HG03103 (cell line): ENCODE data around the gene ANKS1A.

Source experiments
- ATAC-seq: cut with Tn5 transposase; IDR thresholded peaks from one replicate; pipeline ENCODE4 v1.9.1; 2021; ENCODE audit warnings: low read depth; ENCODE audit not compliant: unreplicated experiment

The ANKS1A gene

DNA sequence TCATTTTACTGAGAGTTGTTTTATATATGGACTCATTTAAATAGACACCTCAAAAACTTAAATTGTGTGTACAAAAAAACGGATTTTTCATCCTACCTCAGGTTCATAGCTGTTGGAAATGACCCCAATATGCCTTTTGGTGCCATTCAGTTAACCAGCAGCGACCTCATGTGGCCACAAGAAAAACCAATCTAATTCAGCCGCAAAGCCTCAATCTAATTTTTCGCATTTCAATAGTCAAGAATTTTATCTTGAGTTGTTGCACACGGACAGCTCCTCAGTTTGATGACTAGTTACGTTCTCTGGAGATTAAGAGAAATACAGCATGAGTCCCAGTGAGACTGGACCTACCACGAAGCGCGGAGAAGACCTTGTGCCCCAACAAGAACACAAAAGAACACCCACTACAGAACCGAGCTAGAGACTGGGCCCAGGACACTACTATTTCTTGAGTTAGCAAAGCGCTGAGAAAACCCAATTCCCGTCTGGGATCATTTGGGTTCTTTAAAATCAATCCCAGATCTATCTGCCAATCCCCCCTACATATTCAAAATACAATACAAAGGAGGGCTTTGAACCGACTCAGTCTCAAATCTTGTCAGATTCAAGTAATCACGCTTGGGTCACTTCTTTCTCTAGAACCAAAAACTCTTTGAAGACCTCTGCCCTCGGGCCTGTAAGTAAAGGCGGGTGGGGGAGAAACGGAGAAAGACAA is 251.0 kb downstream of the ANKS1A start:
- ATAC-seq: no peak

DNA sequence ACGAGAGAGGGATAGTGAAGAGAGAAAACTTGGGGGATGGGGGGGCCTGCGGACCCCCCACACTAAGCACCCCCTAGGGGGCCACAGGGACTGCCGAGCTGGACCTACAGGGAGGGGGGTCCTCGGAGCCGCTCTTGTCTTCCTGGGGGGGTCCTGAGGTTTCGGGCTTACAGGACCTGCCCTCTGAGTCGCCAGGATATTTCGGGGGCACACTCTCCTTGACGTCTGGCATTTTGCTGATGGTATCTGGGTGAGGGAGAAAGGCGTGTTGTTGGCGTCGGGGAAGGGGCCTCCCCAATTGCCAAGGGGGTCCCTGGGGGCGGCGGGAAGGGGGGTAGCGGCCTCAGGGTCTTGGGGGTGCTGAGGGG is 251.6 kb downstream of the ANKS1A start:
- ATAC-seq: no peak
